Erythroblast (primary cell): ENCODE data around the gene FAM228A.

Experiments used
- GATA1 ChIP-seq: IDR thresholded peaks from 2 replicates; pipeline ENCODE4 v1.6.1; 2011; ENCODE audit warnings: low read depth, mild to moderate bottlenecking, control low read depth, low read length, moderate library complexity
- POLR2A ChIP-seq: IDR thresholded peaks from 2 replicates; pipeline ENCODE4 v1.6.1; 2011; ENCODE audit warnings: mild to moderate bottlenecking, low read length

DNA sequence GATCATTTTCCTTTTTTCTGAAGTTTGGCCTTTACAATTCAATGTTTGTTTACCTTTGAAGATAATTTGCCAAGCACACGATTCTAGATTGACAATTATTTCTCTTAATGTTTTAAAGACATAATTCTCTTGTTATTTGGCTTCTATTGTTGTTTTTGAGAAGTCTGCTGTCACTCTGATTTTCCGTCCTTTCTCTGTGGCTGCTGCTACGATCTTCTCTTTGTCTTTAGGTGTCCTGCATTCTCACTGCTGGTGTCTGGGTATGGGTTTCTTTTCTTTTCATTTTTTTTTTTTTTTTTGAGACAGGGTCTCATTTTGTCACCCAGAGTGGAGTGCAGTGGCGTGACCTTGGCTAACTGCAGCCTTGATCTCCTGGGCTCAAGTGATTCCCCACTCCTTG, 15.1 kb upstream of the FAM228A start:
- no peak for TF ChIP-seq POLR2A
- no peak for TF ChIP-seq GATA1
